ENCODE data around the gene SMCHD1. TPM values are rescaled to one million over a fixed set of nuclear protein-coding genes. Genes with fewer than 3 reads are reported as not detected.

The SMCHD1 gene
- total RNA-seq, 1 experiment from 2014 or later: 48.6 TPM

DNA sequence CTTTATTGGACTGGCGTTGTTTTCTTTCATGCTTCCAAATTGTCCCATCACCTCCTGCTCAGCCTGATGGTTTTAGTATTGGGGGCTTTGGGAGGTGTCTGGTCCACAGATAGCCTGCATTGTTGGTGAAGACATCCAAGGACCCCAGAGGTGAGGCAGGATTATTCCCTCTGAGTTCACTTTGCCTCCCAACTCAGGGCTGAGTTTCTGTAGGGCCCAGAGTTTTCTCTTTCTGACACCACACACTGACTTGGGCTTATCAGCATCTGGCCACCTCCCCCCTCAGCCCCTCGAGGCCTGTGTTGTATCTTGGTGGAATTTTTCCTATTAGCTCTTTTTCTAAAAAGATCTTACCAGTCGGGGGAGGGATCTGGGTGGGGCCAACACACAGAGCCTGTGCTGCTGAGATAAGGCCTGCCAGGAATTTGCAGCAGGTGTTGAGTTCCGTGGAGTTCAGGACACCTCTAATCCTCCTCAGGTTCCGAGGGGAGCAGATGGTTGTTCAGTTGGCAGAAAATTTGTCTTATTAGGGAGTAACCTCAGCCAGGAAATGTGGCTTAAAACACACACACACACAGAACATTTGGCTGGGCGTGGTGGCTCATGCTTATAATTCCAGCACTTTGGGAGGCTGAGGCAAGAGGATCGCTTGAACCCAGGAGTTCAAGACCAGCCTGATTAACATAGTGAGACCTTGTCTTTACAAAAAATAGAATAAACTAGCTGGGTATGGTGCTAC is 198.6 kb downstream of the SMCHD1 start:
- ATAC-seq: no peak
- intact Hi-C loops (cut with micrococcal nuclease): no loop called here
- POLR2A ChIA-PET: no interaction called here

More for the DNA sequence above, 198.6 kb downstream of the SMCHD1 start:
- RAD21 ChIA-PET (ENCODE audit: low non-redundant PET in 1 of 2, low total read pairs in 2 of 2, uncharacterized antibody in 2 of 2, unreplicated experiment in 2 of 2): no interaction called here
- no peak overlapping the region for H2AFZ ChIP-seq (ENCODE audit: low read depth, low read length, poor library complexity, severe bottlenecking)
- DNase-seq (ENCODE audit: low read depth, low spot score): no peak
- no peak overlapping the region for H3K4me3 ChIP-seq (replicated peaks in 1 of 2; ENCODE audit: low read depth in 1 of 2, low read length in 2 of 2)
- H3K27me3 ChIP-seq (ENCODE audit: insufficient read depth, low read length): no peaks in the 10 kb centered on the region; the same call in 1 of the 2 replicates
- H3K9ac ChIP-seq (ENCODE audit: low read length): no peak overlapping the region
- H3K36me3 ChIP-seq (ENCODE audit: control insufficient read depth in 1 of 2, insufficient read depth in 2 of 2, low read length in 2 of 2): no peaks in the 10 kb centered on the region
- H3K79me2 ChIP-seq (ENCODE audit: insufficient read depth, low read length): no peaks in the 10 kb centered on the region
- CTCF ChIA-PET: no interaction called here
- no peaks in the 10 kb centered on the region for H4K20me1 ChIP-seq (ENCODE audit: insufficient read depth)
- no peaks in the 10 kb centered on the region for H3K4me1 ChIP-seq (ENCODE audit: control insufficient read depth in 1 of 2, insufficient read depth in 2 of 2, low read length in 2 of 2)
- no TSS peak for BruUV-seq (replicated peaks)
- no peaks in the 10 kb centered on the region for H3K9me2 ChIP-seq (ENCODE audit: insufficient read depth)
- no peak overlapping the region for H3K27ac ChIP-seq (ENCODE audit: low read depth, low read length)
- no peak for TF ChIP-seq SRF (IDR thresholded peaks at IDR 0.05; ENCODE audit: low read depth)
- no peak for TF ChIP-seq FOSL1 (IDR thresholded peaks at IDR 0.05; ENCODE audit: low read depth)
- no peak for TF ChIP-seq TCF7L2 (IDR thresholded peaks at IDR 0.05; ENCODE audit: borderline replicate concordance, extremely low read depth, insufficient read depth, insufficient read length)
- TF ChIP-seq POLR2A (IDR thresholded peaks at IDR 0.05; ENCODE audit: borderline replicate concordance, extremely low read depth, insufficient read depth, insufficient read length): no peak
- no peak for TF ChIP-seq ELF1 (IDR thresholded peaks at IDR 0.05; ENCODE audit: borderline replicate concordance, low read depth)
- no peak for TF ChIP-seq EZH2phosphoT487 (IDR thresholded peaks at IDR 0.05; ENCODE audit: borderline replicate concordance)
- TF ChIP-seq SP1 (IDR thresholded peaks at IDR 0.05; ENCODE audit: low read depth): no peak
- TF ChIP-seq ZNF274 (IDR thresholded peaks at IDR 0.05; ENCODE audit: low read depth, low read length): no peak
- TF ChIP-seq EGR1 (IDR thresholded peaks at IDR 0.05; ENCODE audit: low read depth): no peak
- TF ChIP-seq POLR2AphosphoS5 (IDR thresholded peaks at IDR 0.05; ENCODE audit: low read depth, low read length): no peak
- TF ChIP-seq, protein P1, sequence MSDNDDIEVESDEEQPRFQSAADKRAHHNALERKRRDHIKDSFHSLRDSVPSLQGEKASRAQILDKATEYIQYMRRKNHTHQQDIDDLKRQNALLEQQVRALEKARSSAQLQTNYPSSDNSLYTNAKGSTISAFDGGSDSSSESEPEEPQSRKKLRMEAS (IDR thresholded peaks at IDR 0.05): no peak
- no peak for TF ChIP-seq RAD21 (IDR thresholded peaks at IDR 0.05; ENCODE audit: low read depth)
- H3K4me2 ChIP-seq (ENCODE audit: low read length): no peak overlapping the region
- no peaks in the 10 kb centered on the region for H3K9me3 ChIP-seq (ENCODE audit: control insufficient read depth in 1 of 2, insufficient read depth in 1 of 2, low read depth in 1 of 2, low read length in 2 of 2)

Other genes with a start within 250 kb of the SMCHD1 start
- 15.5 TPM for gene METTL4, start 84.2 kb upstream of the SMCHD1 start, total RNA-seq (2021; ENCODE audit: unreplicated experiment)
- gene NDC80, start 84.2 kb upstream of the SMCHD1 start, total RNA-seq (2021; ENCODE audit: unreplicated experiment): 46.0 TPM
- gene EMILIN2, start 191.3 kb downstream of the SMCHD1 start, total RNA-seq (2021; ENCODE audit: unreplicated experiment): 23.4 TPM